Activated naive CD8-positive, alpha-beta T cell treated with anti-CD3 and anti-CD28 coated beads for 36 hours (primary cell): ENCODE results near the gene ZNF326. TPM values are rescaled to one million over a fixed set of nuclear protein-coding genes. Genes with fewer than 3 reads are reported as not detected.
"Not testable (repeated sequence)": the region's sequence is repeated elsewhere in the genome, so short reads cannot be mapped to it uniquely, and the experiment has no call there.

Experiments
- DNase-seq: peaks from one replicate; pipeline ENCODE4 v3.0.0; 2021
- H3K27ac Mint-ChIP-seq: one replicate; pipeline ENCODE4 v1.8.0; 2022; ENCODE audit warnings: mild to moderate bottlenecking, moderate library complexity, mixed read lengths
- H3K27me3 Mint-ChIP-seq: one replicate; pipeline ENCODE4 v1.8.0; 2022; ENCODE audit warnings: mild to moderate bottlenecking, mixed read lengths
- H3K36me3 Mint-ChIP-seq: one replicate; pipeline ENCODE4 v1.8.0; 2021; ENCODE audit warnings: mild to moderate bottlenecking, mixed read lengths
- H3K4me1 Mint-ChIP-seq: one replicate; pipeline ENCODE4 v1.8.0; 2021; ENCODE audit warnings: mixed read lengths
- H3K4me3 Mint-ChIP-seq: one replicate; pipeline ENCODE4 v1.8.0; 2022; ENCODE audit warnings: mild to moderate bottlenecking, moderate library complexity, mixed read lengths
- H3K9me3 Mint-ChIP-seq: one replicate; pipeline ENCODE4 v1.8.0; 2022; ENCODE audit warnings: mixed read lengths
- total RNA-seq, 2 experiments: library from RNA; stranded (reverse); gene quantifications; one replicate each; pipeline ENCODE4 v1.2.3, GENCODE V29; 2021

The ZNF326 gene
- total RNA-seq, 2 experiments from 2014 or later, result 26.8 to 28.1 TPM

- Mint-ChIP-seq H3K4me3 (no peak overlapping the region), H3K4me1 (peaks cover 40% of the 10 kb centered on the region), H3K27me3 (no peaks in the 10 kb centered on the region), H3K27ac (no peak overlapping the region), H3K9me3 (no peaks in the 10 kb centered on the region), H3K36me3 (peaks cover 30% of the 10 kb centered on the region)
- DNase-seq, result no peak
Measured at GRCh38 chr1:89999208-89999607, 4.3 kb downstream of the ZNF326 start.

- Mint-ChIP-seq H3K27ac (no peak overlapping the region), H3K4me1 (peaks cover 40% of the 10 kb centered on the region), H3K27me3 (no peaks in the 10 kb centered on the region), H3K4me3 (no peak overlapping the region), H3K36me3 (peaks cover 30% of the 10 kb centered on the region), H3K9me3 (no peaks in the 10 kb centered on the region)
- no peak for DNase-seq
Measured at GRCh38 chr1:89999628-90000027, 4.7 kb downstream of the ZNF326 start.

GRCh38 chr1:90000934-90001676, 6.2 kb downstream of the ZNF326 start:
- Mint-ChIP-seq H3K36me3 (peaks cover 34% of the 10 kb centered on the region), H3K4me1 (peaks cover 43% of the 10 kb centered on the region), H3K27me3 (no peaks in the 10 kb centered on the region), H3K4me3 (no peak overlapping the region), H3K27ac (no peak overlapping the region), H3K9me3 (no peaks in the 10 kb centered on the region)
- DNase-seq, result no peak

DNA sequence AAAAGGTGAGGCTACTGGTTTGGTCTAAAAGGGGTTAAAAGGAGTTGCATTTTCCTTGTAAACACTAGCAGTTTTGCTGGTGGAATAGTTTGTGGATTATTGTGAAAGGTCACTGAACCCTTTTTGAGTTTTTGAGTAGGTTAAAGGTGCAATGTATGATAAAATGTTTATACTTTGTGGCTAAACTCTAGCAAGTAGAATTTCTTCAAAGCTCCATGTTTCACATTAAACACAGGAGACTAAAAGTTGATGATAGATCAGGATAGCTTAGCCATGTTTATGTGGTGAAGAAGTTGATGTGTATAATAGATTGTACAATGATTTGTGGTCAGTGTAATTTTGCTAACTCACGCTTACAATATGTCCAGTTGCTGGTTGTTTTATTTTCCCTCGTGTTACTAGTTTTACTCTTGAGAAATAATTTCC, 13.1 kb downstream of the ZNF326 start:
- Mint-ChIP-seq H3K36me3 (peaks cover 35% of the 10 kb centered on the region), H3K27me3 (no peaks in the 10 kb centered on the region), H3K9me3 (no peaks in the 10 kb centered on the region), H3K4me1 (peaks cover 17% of the 10 kb centered on the region), H3K27ac (no peak overlapping the region), H3K4me3 (no peak overlapping the region)
- no peak for DNase-seq

DNA sequence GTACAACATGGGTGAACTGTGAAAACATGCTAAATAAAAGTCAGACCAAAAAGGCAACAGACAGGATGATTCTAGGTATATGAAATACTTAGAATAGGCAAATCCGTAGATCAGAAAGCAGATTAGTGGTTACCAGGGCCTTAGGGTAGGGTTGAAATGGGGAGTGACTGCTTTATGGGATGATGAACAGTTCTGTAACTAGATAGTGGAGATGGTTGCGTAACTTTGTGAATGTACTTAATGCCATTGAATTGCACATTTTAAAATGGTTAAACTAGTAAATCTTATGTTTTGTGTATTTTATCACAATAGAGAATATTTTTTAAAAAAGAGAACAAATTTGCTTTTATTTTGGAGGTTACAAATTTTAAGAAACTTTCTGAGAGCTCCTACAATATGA, 17.4 kb downstream of the ZNF326 start:
- H3K27me3 Mint-ChIP-seq, result no peaks in the 10 kb centered on the region
- peaks cover 48% of the 10 kb centered on the region for H3K36me3 Mint-ChIP-seq
- no peak for DNase-seq
- no peak overlapping the region for H3K27ac Mint-ChIP-seq
- peaks cover 3% of the 10 kb centered on the region for H3K4me1 Mint-ChIP-seq
- no peaks in the 10 kb centered on the region for H3K9me3 Mint-ChIP-seq
- no peak overlapping the region for H3K4me3 Mint-ChIP-seq

DNA sequence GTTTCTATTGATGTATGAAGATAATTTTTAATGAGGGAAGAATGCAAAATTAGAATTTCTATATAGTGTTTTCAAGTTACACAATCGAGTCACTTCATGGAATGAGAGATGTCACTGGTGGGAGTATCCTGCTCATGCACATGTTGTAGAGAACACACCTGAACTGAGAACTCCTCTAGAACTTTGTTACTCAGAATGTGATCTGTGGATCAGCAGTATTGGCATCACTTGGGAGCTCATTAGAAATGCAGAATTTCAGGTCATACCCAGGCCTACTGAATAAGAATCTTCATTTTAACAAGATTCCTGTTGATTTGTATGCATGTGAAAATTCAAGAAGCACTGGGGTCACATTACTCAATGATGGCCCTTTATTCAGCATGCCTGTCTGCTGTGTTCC, 28.8 kb downstream of the ZNF326 start:
- Mint-ChIP-seq H3K4me1 (peaks cover 2% of the 10 kb centered on the region), H3K27ac (no peak overlapping the region), H3K4me3 (no peak overlapping the region), H3K36me3 (peaks cover 80% of the 10 kb centered on the region), H3K27me3 (no peaks in the 10 kb centered on the region), H3K9me3 (peaks cover 27% of the 10 kb centered on the region)
- no peak for DNase-seq

GRCh38 chr1:90027281-90027680, 32.4 kb downstream of the ZNF326 start:
- DNase-seq, result no peak
- peaks cover 2% of the 10 kb centered on the region for H3K4me1 Mint-ChIP-seq
- no peak overlapping the region for H3K4me3 Mint-ChIP-seq
- no peak overlapping the region for H3K27ac Mint-ChIP-seq
- H3K9me3 Mint-ChIP-seq, result peaks cover 17% of the 10 kb centered on the region
- peaks cover 65% of the 10 kb centered on the region for H3K36me3 Mint-ChIP-seq
- no peaks in the 10 kb centered on the region for H3K27me3 Mint-ChIP-seq

DNA sequence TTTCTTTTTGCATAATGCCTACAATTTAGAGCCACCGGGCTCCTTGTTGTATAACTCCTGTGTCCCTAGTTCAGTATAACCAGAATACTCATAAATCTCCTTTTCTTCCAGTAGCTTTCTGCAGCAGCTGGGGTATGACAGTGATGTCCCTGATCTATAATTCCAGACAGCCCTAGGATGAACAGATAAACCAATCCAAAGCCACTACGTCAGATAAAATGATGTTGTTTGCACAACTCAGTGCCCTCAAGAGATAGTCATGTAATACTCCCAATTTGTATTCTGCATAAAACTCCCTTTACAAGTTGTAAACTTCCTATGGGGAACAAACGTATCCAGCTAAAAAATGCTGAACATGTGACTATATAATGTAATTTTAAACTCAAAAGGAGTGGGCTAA, 44.7 kb downstream of the ZNF326 start:
- Mint-ChIP-seq H3K36me3 (no peaks in the 10 kb centered on the region), H3K27me3 (no peaks in the 10 kb centered on the region), H3K9me3 (no peaks in the 10 kb centered on the region), H3K4me1 (no peaks in the 10 kb centered on the region), H3K27ac (no peak overlapping the region), H3K4me3 (no peak overlapping the region)
- no peak for DNase-seq

GRCh38 chr1:90043586-90043985, 48.7 kb downstream of the ZNF326 start:
- Mint-ChIP-seq H3K27ac (no peak overlapping the region), H3K4me3 (no peak overlapping the region), H3K36me3 (no peaks in the 10 kb centered on the region), H3K4me1 (no peaks in the 10 kb centered on the region), H3K27me3 (no peaks in the 10 kb centered on the region), H3K9me3 (no peaks in the 10 kb centered on the region)
- no peak for DNase-seq

GRCh38 chr1:90044346-90044745, 49.4 kb downstream of the ZNF326 start:
- DNase-seq, result no peak
- no peaks in the 10 kb centered on the region for H3K36me3 Mint-ChIP-seq
- H3K9me3 Mint-ChIP-seq, result no peaks in the 10 kb centered on the region
- no peaks in the 10 kb centered on the region for H3K27me3 Mint-ChIP-seq
- no peaks in the 10 kb centered on the region for H3K4me1 Mint-ChIP-seq
- H3K27ac Mint-ChIP-seq, result no peak overlapping the region
- no peak overlapping the region for H3K4me3 Mint-ChIP-seq

GRCh38 chr1:90045853-90046563, 51.1 kb downstream of the ZNF326 start:
- no peaks in the 10 kb centered on the region for H3K36me3 Mint-ChIP-seq
- peak; percentile 2 for DNase-seq

GRCh38 chr1:90046635-90047034, 51.7 kb downstream of the ZNF326 start:
- Mint-ChIP-seq H3K4me3 (no peak overlapping the region), H3K4me1 (no peaks in the 10 kb centered on the region), H3K27ac (no peak overlapping the region), H3K9me3 (no peaks in the 10 kb centered on the region), H3K27me3 (no peaks in the 10 kb centered on the region), H3K36me3 (no peaks in the 10 kb centered on the region)
- DNase-seq, result no peak

More at GRCh38 chr1:90045853-90046563, 51.1 kb downstream of the ZNF326 start:
- Mint-ChIP-seq H3K27me3 (no peaks in the 10 kb centered on the region), H3K4me3 (no peak overlapping the region), H3K4me1 (no peaks in the 10 kb centered on the region), H3K9me3 (no peaks in the 10 kb centered on the region), H3K27ac (no peak overlapping the region)

DNA sequence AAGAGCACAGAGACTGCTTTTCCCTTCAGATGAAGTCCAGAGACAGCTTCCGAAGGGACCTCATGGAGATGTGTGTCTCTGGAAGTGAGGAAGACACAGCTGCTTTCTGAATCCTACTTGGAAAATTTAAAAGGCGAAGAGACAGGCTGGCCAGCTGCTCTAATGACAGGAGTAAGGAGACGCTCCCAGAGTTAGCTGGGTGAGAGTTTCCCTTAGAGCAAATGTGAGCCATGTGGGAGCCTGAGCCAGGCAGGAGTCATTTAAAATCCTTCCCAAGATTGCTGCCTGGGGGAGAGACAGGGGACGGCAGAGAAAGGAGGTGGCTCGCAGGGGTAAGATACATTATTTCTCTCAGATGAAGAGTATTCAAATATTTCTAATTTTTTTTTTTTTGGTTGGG, 53.1 kb downstream of the ZNF326 start:
- Mint-ChIP-seq H3K4me1 (no peaks in the 10 kb centered on the region), H3K27ac (no peak overlapping the region), H3K27me3 (no peaks in the 10 kb centered on the region), H3K36me3 (no peaks in the 10 kb centered on the region), H3K4me3 (no peak overlapping the region), H3K9me3 (no peaks in the 10 kb centered on the region)
- DNase-seq, result no peak

GRCh38 chr1:90062700-90063643, 68.1 kb downstream of the ZNF326 start:
- H3K4me3 Mint-ChIP-seq, H3K9me3 Mint-ChIP-seq, DNase-seq, H3K4me1 Mint-ChIP-seq, H3K27ac Mint-ChIP-seq, H3K36me3 Mint-ChIP-seq: not testable (repeated sequence)
- peaks cover 20% of the 10 kb centered on the region for H3K27me3 Mint-ChIP-seq

DNA sequence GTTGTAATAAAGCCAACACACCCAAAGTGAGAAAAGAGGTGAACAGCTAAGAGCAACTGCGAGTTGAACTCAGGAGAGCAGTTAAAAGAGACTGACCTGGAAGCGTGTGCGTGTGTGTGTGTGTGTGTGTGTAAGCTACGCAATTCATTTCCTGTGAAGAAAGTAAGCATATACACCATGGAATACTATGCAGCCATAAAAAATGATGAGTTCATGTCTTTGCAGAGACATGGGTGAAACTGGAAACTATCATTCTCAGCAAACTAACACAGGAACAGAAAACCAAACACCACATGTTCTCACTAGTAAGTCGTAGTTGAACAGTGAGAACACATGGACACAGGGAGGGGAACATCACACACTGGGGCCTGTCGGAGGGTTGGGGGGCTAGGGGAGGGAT, 69.2 kb downstream of the ZNF326 start:
- H3K36me3 Mint-ChIP-seq, DNase-seq, H3K9me3 Mint-ChIP-seq, H3K4me3 Mint-ChIP-seq, H3K4me1 Mint-ChIP-seq, H3K27ac Mint-ChIP-seq: not testable (repeated sequence)
- peaks cover 20% of the 10 kb centered on the region for H3K27me3 Mint-ChIP-seq
